Lower leg skin (tissue), 4 donors: ENCODE results near the gene MUC15. TPM values are rescaled to one million over a fixed set of nuclear protein-coding genes. Genes with fewer than 3 reads are reported as not detected.

Experiments
- DNase-seq, 2 donors: peaks; one replicate each; pipeline ENCODE4 v3.0.0-alpha.2; 2019; ENCODE audit warnings: low spot score in 2 of 2
- H3K4me3 ChIP-seq: fragments of 200-600 bp; sonication (generic); 2 replicates; pipeline ENCODE4 v1.5.1; 2017; ENCODE audit warnings: mild to moderate bottlenecking, low read depth; ENCODE audit not compliant: poor library complexity, severe bottlenecking
- CTCF ChIP-seq, 3 donors: fragments of 450-650 bp; IDR thresholded peaks; one replicate each; pipeline ENCODE4 v1.5.1; 2016; ENCODE audit warnings: antibody characterized with exemption in 3 of 3, mild to moderate bottlenecking in 3 of 3, moderate library complexity in 2 of 3
- POLR2A ChIP-seq, 2 donors: fragments of 450-650 bp; IDR thresholded peaks; one replicate each; pipeline ENCODE4 v1.6.1; 2016 to 2017; ENCODE audit warnings: antibody characterized with exemption in 2 of 2, mild to moderate bottlenecking in 1 of 2, moderate library complexity in 1 of 2
- WGBS, 2 donors: methylation state at CpG; one replicate each; pipeline ENCODE4 v1.1.5; 2018; 5-methylcytosine and 5-hydroxymethylcytosine counted together
- intact Hi-C: fragments of 100-400 bp; cut with DNase I; formaldehyde crosslinking; loops from one replicate; pipeline ENCODE4 v1.15.0; 2023; ENCODE audit warnings: low total_unique reads
- total RNA-seq, 4 donors: library from RNA; depleted of rRNA; stranded (reverse); fragments of >200 nt; gene quantifications; one replicate each; pipeline ENCODE4 v1.1.0, GENCODE V29; 2016

Gene MUC15
- total RNA-seq, 4 donors from 2014 or later, result 36.8 to 65.3 (median 55.8) TPM

GRCh38 chr11:26550022-26550421, 22.0 kb downstream of the MUC15 start:
- DNase-seq, result no peak
- no peak for TF ChIP-seq POLR2A (IDR thresholded peaks at IDR 0.05)
- TF ChIP-seq CTCF (IDR thresholded peaks at IDR 0.05), result no peak
- 66 to 85% methylated on average over 1 of the region's 1 CpG for WGBS, 2 donors
- intact Hi-C loops, result no loop called here
- no peak overlapping the region for H3K4me3 ChIP-seq

- 43 to 48% methylated on average over 2 of the region's 2 CpGs for WGBS, 2 donors
- TF ChIP-seq CTCF (IDR thresholded peaks at IDR 0.05), result no peak
- no peak for TF ChIP-seq POLR2A (IDR thresholded peaks at IDR 0.05)
- DNase-seq, result no peak
- no peak overlapping the region for H3K4me3 ChIP-seq
- intact Hi-C loops, result no loop called here
These were observed 22.9 kb downstream of the MUC15 start for GRCh38 chr11:26549176-26549575.

GRCh38 chr11:26541870-26542269, 30.2 kb downstream of the MUC15 start:
- intact Hi-C loops, result no loop called here

GRCh38 chr11:26539517-26539916, 32.5 kb downstream of the MUC15 start:
- 85 to 93% methylated on average over 3 of the region's 3 CpGs for WGBS, 2 donors
- intact Hi-C loops, result no loop called here
- no peak for DNase-seq
- TF ChIP-seq CTCF (IDR thresholded peaks at IDR 0.05), result no peak
- H3K4me3 ChIP-seq, result no peak overlapping the region

More at GRCh38 chr11:26541870-26542269, 30.2 kb downstream of the MUC15 start:
- 67 to 81% methylated on average over 2 of the region's 2 CpGs for WGBS, 2 donors
- TF ChIP-seq CTCF (IDR thresholded peaks at IDR 0.05) (no peak), POLR2A (IDR thresholded peaks at IDR 0.05) (no peak)
- no peak overlapping the region for H3K4me3 ChIP-seq
- DNase-seq, result no peak

- TF ChIP-seq POLR2A (IDR thresholded peaks at IDR 0.05), result no peak
- no peak for TF ChIP-seq CTCF (IDR thresholded peaks at IDR 0.05)
- DNase-seq, result no peak
- 91 to 98% methylated on average over 4 of the region's 4 CpGs for WGBS, 2 donors
- intact Hi-C loops, result no loop called here
- H3K4me3 ChIP-seq, result no peak overlapping the region
These were observed 34.7 kb downstream of the MUC15 start for GRCh38 chr11:26537341-26537740.

- WGBS, 2 donors, result 55 to 69% methylated on average over 1 of the region's 1 CpG
- no peak overlapping the region for H3K4me3 ChIP-seq
- intact Hi-C loops, result no loop called here
- TF ChIP-seq CTCF (IDR thresholded peaks at IDR 0.05) (no peak), POLR2A (IDR thresholded peaks at IDR 0.05) (no peak)
- DNase-seq, result no peak
These were observed 44.4 kb downstream of the MUC15 start for GRCh38 chr11:26527685-26528084.
